MM.1S (cell line): ENCODE measurements around the gene GNG12.

Source experiments
- DNase-seq: peaks from one replicate; pipeline ENCODE4 v3.0.0-alpha.2; 2015
- H2AFZ ChIP-seq: fragments of 300-600 bp; sonication (generic); 2 replicates; pipeline ENCODE4 v1.6.0; 2016; ENCODE audit warnings: antibody characterized with exemption, low read length
- H3F3A ChIP-seq: fragments of 300-600 bp; sonication (generic); 2 replicates; pipeline ENCODE4 v1.6.1; 2016; ENCODE audit warnings: mild to moderate bottlenecking, antibody characterized with exemption, low read length, moderate library complexity, mixed read lengths; ENCODE audit not compliant: insufficient read depth
- H3K27ac ChIP-seq: fragments of 300-600 bp; sonication (generic); 2 replicates; pipeline ENCODE4 v1.5.1; 2016; ENCODE audit warnings: mild to moderate bottlenecking, low read length
- H3K27me3 ChIP-seq: fragments of 300-600 bp; sonication (generic); replicated peaks from 2 replicates; pipeline ENCODE4 v1.6.0; 2016; ENCODE audit warnings: low read length; ENCODE audit not compliant: insufficient read depth
- H3K36me3 ChIP-seq: fragments of 300-600 bp; sonication (generic); replicated peaks from 2 replicates; pipeline ENCODE4 v1.6.1; 2016; ENCODE audit warnings: mild to moderate bottlenecking, low read length, mixed read lengths; ENCODE audit not compliant: insufficient read depth
- H3K4me1 ChIP-seq: fragments of 300-600 bp; sonication (generic); 2 replicates; pipeline ENCODE4 v1.6.1; 2016; ENCODE audit warnings: low read length, mixed read lengths
- H3K4me2 ChIP-seq: fragments of 300-600 bp; sonication (generic); 2 replicates; pipeline ENCODE4 v1.6.0; 2016; ENCODE audit warnings: low read depth, low read length
- H3K4me3 ChIP-seq: fragments of 300-600 bp; sonication (generic); 2 replicates; pipeline ENCODE4 v1.5.1; 2016; ENCODE audit warnings: low read length, mixed read lengths
- H3K79me2 ChIP-seq: fragments of 300-600 bp; sonication (generic); 2 replicates; pipeline ENCODE4 v1.6.1; 2016; ENCODE audit warnings: mixed run types, low read length, mixed read lengths
- H3K9ac ChIP-seq: fragments of 300-600 bp; sonication (generic); 2 replicates; pipeline ENCODE4 v1.6.1; 2016; ENCODE audit warnings: low read length, mixed read lengths
- H3K9me2 ChIP-seq: fragments of 300-600 bp; sonication (generic); replicated peaks from 2 replicates; pipeline ENCODE4 v1.6.1; 2016; ENCODE audit warnings: mild to moderate bottlenecking, low read length, mixed read lengths; ENCODE audit not compliant: insufficient read depth
- H3K9me3 ChIP-seq: fragments of 300-600 bp; sonication (generic); replicated peaks from 2 replicates; pipeline ENCODE4 v1.6.1; 2016; ENCODE audit warnings: mild to moderate bottlenecking, low read length, mixed read lengths; ENCODE audit not compliant: insufficient read depth
- H4K20me1 ChIP-seq: fragments of 300-600 bp; sonication (generic); 2 replicates; pipeline ENCODE4 v1.6.1; 2016; ENCODE audit warnings: mild to moderate bottlenecking, low read length, moderate library complexity, mixed read lengths; ENCODE audit not compliant: insufficient read depth
- EZH2 ChIP-seq: fragments of 300-600 bp; sonication (generic); optimal IDR thresholded peaks from 2 replicates; pipeline ENCODE3; 2017; ENCODE audit warnings: low read depth, mild to moderate bottlenecking, antibody characterized with exemption, low read length, mixed read lengths
- EZH2phosphoT487 ChIP-seq: fragments of 300-600 bp; sonication (generic); IDR thresholded peaks from 2 replicates; pipeline ENCODE4 v1.6.1; 2018; ENCODE audit warnings: antibody characterized with exemption, low read length
- TF ChIP-seq, protein P1 (sequence below): fragments of 300-600 bp; sonication (generic); IDR thresholded peaks from 2 replicates; pipeline ENCODE4 v1.5.1; 2016; ENCODE audit warnings: antibody characterized with exemption, low read length, mixed read lengths

Gene GNG12

DNA sequence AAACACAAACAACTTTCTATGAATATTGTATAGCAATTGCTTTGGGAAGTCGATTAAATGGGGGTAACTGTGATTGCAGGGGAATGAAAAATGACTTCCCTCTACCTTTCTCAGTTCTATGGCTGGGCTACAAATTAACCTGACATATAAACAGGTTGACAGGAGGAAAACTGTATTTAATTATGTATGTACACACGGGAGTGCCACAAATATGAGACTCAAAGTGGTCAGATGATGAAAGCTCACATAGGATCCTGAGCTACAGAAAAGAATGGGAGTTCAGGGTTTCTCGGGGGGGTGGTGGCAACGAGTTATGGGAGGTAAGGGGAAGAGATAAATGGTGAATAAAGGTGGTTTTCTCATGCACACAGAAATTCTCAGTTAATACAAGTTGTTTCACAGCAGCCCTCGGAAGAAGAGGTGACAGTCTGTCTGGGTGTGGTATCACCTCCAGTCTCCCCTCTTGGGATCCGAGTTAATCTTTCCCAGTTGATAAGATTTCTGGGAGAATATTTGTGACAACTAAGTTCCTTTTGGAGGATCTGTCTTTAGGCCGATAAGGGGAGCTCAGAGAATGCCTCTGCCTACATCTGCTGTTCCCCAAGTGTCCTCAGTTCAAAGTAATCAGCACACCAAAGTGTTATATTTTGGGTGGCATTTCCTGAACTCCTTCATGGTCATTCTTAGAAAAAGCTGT lies 122.0 kb downstream of the GNG12 start:
- Histone ChIP-seq H3K36me3 (no peaks in the 10 kb centered on the region), H3K4me2 (no peak overlapping the region), H4K20me1 (no peaks in the 10 kb centered on the region), H3K27me3 (no peaks in the 10 kb centered on the region), H3K27ac (no peak overlapping the region), H3K9me3 (no peaks in the 10 kb centered on the region), H2AFZ (no peak overlapping the region), H3K9me2 (no peaks in the 10 kb centered on the region), H3K4me3 (no peak overlapping the region), H3K4me1 (no peaks in the 10 kb centered on the region), H3F3A (no peaks in the 10 kb centered on the region), H3K79me2 (no peaks in the 10 kb centered on the region), H3K9ac (no peak overlapping the region)
- no peak for DNase-seq
- TF ChIP-seq, protein P1, sequence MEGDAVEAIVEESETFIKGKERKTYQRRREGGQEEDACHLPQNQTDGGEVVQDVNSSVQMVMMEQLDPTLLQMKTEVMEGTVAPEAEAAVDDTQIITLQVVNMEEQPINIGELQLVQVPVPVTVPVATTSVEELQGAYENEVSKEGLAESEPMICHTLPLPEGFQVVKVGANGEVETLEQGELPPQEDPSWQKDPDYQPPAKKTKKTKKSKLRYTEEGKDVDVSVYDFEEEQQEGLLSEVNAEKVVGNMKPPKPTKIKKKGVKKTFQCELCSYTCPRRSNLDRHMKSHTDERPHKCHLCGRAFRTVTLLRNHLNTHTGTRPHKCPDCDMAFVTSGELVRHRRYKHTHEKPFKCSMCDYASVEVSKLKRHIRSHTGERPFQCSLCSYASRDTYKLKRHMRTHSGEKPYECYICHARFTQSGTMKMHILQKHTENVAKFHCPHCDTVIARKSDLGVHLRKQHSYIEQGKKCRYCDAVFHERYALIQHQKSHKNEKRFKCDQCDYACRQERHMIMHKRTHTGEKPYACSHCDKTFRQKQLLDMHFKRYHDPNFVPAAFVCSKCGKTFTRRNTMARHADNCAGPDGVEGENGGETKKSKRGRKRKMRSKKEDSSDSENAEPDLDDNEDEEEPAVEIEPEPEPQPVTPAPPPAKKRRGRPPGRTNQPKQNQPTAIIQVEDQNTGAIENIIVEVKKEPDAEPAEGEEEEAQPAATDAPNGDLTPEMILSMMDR: no peak
- TF ChIP-seq EZH2 (no peak), EZH2phosphoT487 (no peak)

DNA sequence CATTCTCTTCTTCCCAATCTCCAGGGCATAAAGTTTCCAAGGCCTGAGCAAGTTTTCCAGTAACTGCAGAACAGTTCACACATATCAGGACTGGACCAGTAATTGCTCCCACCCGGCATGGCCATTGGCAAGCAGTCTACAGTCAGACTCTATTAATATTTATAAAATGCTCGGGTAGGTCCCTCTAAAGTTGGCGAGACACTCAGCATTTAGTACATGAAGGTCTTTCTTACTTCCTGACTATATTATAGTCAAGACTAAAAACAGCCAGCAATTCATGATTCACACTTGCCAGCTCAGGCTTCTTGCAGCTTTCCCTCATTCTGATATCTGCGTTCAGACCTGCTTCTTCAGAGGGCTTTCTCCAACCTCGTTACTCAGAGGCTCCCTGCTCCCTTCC lies 122.8 kb downstream of the GNG12 start:
- Histone ChIP-seq H3K36me3 (no peaks in the 10 kb centered on the region), H3K4me2 (no peak overlapping the region), H3K9ac (no peak overlapping the region), H3K27me3 (no peaks in the 10 kb centered on the region), H3K9me3 (no peaks in the 10 kb centered on the region), H3F3A (no peaks in the 10 kb centered on the region), H3K27ac (no peak overlapping the region), H3K4me1 (no peaks in the 10 kb centered on the region), H4K20me1 (no peaks in the 10 kb centered on the region), H3K79me2 (no peaks in the 10 kb centered on the region), H3K4me3 (no peak overlapping the region), H3K9me2 (no peaks in the 10 kb centered on the region), H2AFZ (no peak overlapping the region)
- TF ChIP-seq EZH2 (no peak), EZH2phosphoT487 (no peak)
- TF ChIP-seq, protein P1: no peak
- DNase-seq: no peak

DNA sequence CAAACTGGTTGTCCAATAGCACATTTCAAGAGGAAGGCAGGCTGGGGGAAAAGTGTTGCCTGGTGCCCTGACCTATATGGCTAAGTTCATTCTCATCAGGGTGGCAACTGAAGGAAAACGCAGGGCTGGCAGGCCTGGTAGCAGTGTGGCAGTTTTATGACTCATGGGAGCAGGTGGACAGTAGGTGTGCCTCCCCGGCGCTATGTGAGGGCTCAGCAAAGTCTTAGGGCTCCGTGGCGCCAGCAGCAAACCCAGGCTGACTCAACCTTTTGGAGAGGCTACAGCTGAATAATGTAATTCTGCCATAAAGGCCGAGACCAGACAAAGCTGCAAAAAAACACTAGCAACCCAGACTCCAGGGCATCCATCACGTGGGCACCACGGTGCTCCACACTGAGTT lies 124.7 kb downstream of the GNG12 start:
- Histone ChIP-seq H2AFZ (no peak overlapping the region), H3K27me3 (no peaks in the 10 kb centered on the region), H3F3A (no peaks in the 10 kb centered on the region), H3K9me3 (no peaks in the 10 kb centered on the region), H3K4me2 (no peak overlapping the region), H3K4me3 (no peak overlapping the region), H4K20me1 (no peaks in the 10 kb centered on the region), H3K9ac (no peak overlapping the region), H3K4me1 (no peaks in the 10 kb centered on the region), H3K36me3 (no peaks in the 10 kb centered on the region), H3K9me2 (no peaks in the 10 kb centered on the region), H3K79me2 (no peaks in the 10 kb centered on the region), H3K27ac (no peak overlapping the region)
- no peak for DNase-seq
- no peak for TF ChIP-seq EZH2phosphoT487
- TF ChIP-seq, protein P1: no peak
